K562 (cell line): ENCODE measurements around the gene YPEL1. TPM values are rescaled to one million over a fixed set of nuclear protein-coding genes. Genes with fewer than 3 reads are reported as not detected.

Experiments
- CCNT2 ChIP-seq: IDR thresholded peaks from 2 replicates; pipeline ENCODE4 v1.6.1; 2011; ENCODE audit warnings: borderline replicate concordance, low read depth, mild to moderate bottlenecking, moderate library complexity, mixed read lengths, low read length; ENCODE audit not compliant: insufficient read length; ENCODE audit errors: extremely low read depth
- HOXB6 ChIP-seq: fragments of 250-450 bp; sonication (Bioruptor Pico); IDR thresholded peaks from 2 replicates; pipeline ENCODE4 v1.5.1; 2022; ENCODE audit warnings: mild to moderate bottlenecking, borderline replicate concordance
- KDM5B ChIP-seq: fragments of 200-600 bp; sonication (generic); IDR thresholded peaks from 2 replicates; pipeline ENCODE4 v1.6.1; 2012; ENCODE audit warnings: low read depth, mild to moderate bottlenecking, moderate library complexity, low read length, control low read depth, inconsistent platforms; ENCODE audit not compliant: insufficient replicate concordance
- NFE2L1 ChIP-seq: fragments of 450-650 bp; IDR thresholded peaks from 2 replicates; pipeline ENCODE4 v1.6.1; 2016; ENCODE audit warnings: missing genetic modification characterization, low read depth, mild to moderate bottlenecking, missing compliant biosample characterization, moderate library complexity, borderline replicate concordance
- PHTF2 ChIP-seq: fragments of 250-450 bp; sonication (Bioruptor Pico); IDR thresholded peaks from 2 replicates; pipeline ENCODE4 v1.5.0; 2021; ENCODE audit warnings: mild to moderate bottlenecking
- TRIM28 ChIP-seq: fragments of 450-650 bp; IDR thresholded peaks from 2 replicates; pipeline ENCODE4 v1.6.1; 2017
- XRCC5 ChIP-seq: fragments of 200-400 bp; formaldehyde crosslinking; IDR thresholded peaks from 2 replicates; pipeline ENCODE4 v1.6.1; 2017; ENCODE audit warnings: low read depth, mild to moderate bottlenecking, low read length
- polyA plus RNA-seq, 8 experiments: library from polyadenylated mRNA; depleted of rRNA in 4 of 8; stranded (reverse) in 5 of 8; unstranded in 3 of 8; fragments of >200 nt; fragmentation: Nextera tagmentation in 2 of 8; fragmentation: Illumina TruSeq in 1 of 8; extraction: Ambion mirVana in 2 of 8; extraction: Trizol in 1 of 8; gene quantifications; 2 replicates each; pipeline versions ENCODE4 v1.2.1 to v1.2.3, GENCODE V29; 2011 to 2014; ENCODE audit warnings: inconsistent platforms in 1 of 8, missing spikeins in 1 of 8
- total RNA-seq, 7 experiments: library from RNA; depleted of rRNA in 6 of 7; stranded (reverse); fragments of >200 nt in 6 of 7; fragmentation: Illumina TruSeq in 2 of 7; extraction: Trizol in 2 of 7; gene quantifications; 2 replicates each; pipeline versions ENCODE4 v1.2.1 to v1.2.3, GENCODE V29; 2011 to 2021; ENCODE audit warnings: low replicate concordance in 1 of 7
- TF ChIP-seq, protein P1 (sequence below): fragments of 200-600 bp; sonication (generic); IDR thresholded peaks from one replicate; pipeline ENCODE4 v1.6.1; 2012; ENCODE audit warnings: mild to moderate bottlenecking, low read depth, low read length, inconsistent platforms
- TF ChIP-seq, protein P2 (sequence below): fragments of 250-450 bp; sonication (Bioruptor Pico); IDR thresholded peaks from 2 replicates; pipeline ENCODE4 v1.8.0; 2021; ENCODE audit warnings: moderate library complexity, mild to moderate bottlenecking, inconsistent platforms
- TF ChIP-seq, protein P3 (sequence below): sonication (generic); IDR thresholded peaks from 2 replicates; pipeline ENCODE4 v1.6.1; 2016
- TF ChIP-seq, protein P4 (sequence below): fragments of 250-450 bp; sonication (Bioruptor Pico); IDR thresholded peaks from 2 replicates; pipeline ENCODE4 v1.5.0; 2020; ENCODE audit warnings: mild to moderate bottlenecking

The YPEL1 gene
- total and polyA plus RNA-seq, 9 of the 15 experiments (the other 6 are each of a cell fraction or from before 2014, with no cell fraction given): 0.07 to 2.2 (median 0.46) TPM

DNA sequence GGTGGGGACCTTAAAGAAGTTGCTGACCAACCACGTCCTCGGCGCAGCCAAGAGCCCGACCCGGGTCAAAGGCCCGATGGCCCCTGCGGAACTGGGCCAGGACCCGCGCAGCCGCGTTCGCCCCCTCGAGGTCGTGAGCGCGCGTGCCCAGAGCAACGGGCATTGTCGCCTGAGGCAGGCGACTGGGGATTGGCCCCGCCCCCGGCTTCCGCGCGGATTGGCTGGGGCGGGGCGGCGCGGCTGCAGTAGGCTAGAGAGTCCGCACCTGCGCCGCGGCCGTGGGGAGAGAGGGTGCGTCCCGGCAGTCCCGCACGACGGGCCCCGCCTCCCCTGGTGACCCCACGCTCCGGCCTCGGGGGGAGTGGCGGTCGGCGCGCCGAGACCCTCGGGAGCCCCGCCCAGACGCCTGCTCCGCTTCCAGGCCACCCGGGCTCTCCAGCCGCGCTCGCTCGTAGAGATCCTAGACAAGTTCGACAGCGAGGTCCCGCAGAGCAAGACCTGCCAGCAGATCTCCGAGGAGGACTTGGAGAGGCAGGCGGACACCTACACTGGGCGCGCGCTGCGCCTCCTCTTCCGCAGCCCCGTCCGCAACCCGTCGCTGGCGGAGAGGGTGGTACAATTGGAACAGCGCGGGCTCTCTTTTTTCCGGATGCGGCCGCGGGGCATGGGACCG is 78.1 kb downstream of the YPEL1 start (continued):
- TF ChIP-seq, protein P1, sequence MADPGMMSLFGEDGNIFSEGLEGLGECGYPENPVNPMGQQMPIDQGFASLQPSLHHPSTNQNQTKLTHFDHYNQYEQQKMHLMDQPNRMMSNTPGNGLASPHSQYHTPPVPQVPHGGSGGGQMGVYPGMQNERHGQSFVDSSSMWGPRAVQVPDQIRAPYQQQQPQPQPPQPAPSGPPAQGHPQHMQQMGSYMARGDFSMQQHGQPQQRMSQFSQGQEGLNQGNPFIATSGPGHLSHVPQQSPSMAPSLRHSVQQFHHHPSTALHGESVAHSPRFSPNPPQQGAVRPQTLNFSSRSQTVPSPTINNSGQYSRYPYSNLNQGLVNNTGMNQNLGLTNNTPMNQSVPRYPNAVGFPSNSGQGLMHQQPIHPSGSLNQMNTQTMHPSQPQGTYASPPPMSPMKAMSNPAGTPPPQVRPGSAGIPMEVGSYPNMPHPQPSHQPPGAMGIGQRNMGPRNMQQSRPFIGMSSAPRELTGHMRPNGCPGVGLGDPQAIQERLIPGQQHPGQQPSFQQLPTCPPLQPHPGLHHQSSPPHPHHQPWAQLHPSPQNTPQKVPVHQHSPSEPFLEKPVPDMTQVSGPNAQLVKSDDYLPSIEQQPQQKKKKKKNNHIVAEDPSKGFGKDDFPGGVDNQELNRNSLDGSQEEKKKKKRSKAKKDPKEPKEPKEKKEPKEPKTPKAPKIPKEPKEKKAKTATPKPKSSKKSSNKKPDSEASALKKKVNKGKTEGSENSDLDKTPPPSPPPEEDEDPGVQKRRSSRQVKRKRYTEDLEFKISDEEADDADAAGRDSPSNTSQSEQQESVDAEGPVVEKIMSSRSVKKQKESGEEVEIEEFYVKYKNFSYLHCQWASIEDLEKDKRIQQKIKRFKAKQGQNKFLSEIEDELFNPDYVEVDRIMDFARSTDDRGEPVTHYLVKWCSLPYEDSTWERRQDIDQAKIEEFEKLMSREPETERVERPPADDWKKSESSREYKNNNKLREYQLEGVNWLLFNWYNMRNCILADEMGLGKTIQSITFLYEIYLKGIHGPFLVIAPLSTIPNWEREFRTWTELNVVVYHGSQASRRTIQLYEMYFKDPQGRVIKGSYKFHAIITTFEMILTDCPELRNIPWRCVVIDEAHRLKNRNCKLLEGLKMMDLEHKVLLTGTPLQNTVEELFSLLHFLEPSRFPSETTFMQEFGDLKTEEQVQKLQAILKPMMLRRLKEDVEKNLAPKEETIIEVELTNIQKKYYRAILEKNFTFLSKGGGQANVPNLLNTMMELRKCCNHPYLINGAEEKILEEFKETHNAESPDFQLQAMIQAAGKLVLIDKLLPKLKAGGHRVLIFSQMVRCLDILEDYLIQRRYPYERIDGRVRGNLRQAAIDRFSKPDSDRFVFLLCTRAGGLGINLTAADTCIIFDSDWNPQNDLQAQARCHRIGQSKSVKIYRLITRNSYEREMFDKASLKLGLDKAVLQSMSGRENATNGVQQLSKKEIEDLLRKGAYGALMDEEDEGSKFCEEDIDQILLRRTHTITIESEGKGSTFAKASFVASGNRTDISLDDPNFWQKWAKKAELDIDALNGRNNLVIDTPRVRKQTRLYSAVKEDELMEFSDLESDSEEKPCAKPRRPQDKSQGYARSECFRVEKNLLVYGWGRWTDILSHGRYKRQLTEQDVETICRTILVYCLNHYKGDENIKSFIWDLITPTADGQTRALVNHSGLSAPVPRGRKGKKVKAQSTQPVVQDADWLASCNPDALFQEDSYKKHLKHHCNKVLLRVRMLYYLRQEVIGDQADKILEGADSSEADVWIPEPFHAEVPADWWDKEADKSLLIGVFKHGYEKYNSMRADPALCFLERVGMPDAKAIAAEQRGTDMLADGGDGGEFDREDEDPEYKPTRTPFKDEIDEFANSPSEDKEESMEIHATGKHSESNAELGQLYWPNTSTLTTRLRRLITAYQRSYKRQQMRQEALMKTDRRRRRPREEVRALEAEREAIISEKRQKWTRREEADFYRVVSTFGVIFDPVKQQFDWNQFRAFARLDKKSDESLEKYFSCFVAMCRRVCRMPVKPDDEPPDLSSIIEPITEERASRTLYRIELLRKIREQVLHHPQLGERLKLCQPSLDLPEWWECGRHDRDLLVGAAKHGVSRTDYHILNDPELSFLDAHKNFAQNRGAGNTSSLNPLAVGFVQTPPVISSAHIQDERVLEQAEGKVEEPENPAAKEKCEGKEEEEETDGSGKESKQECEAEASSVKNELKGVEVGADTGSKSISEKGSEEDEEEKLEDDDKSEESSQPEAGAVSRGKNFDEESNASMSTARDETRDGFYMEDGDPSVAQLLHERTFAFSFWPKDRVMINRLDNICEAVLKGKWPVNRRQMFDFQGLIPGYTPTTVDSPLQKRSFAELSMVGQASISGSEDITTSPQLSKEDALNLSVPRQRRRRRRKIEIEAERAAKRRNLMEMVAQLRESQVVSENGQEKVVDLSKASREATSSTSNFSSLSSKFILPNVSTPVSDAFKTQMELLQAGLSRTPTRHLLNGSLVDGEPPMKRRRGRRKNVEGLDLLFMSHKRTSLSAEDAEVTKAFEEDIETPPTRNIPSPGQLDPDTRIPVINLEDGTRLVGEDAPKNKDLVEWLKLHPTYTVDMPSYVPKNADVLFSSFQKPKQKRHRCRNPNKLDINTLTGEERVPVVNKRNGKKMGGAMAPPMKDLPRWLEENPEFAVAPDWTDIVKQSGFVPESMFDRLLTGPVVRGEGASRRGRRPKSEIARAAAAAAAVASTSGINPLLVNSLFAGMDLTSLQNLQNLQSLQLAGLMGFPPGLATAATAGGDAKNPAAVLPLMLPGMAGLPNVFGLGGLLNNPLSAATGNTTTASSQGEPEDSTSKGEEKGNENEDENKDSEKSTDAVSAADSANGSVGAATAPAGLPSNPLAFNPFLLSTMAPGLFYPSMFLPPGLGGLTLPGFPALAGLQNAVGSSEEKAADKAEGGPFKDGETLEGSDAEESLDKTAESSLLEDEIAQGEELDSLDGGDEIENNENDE: no peak
- TF ChIP-seq, protein P2, sequence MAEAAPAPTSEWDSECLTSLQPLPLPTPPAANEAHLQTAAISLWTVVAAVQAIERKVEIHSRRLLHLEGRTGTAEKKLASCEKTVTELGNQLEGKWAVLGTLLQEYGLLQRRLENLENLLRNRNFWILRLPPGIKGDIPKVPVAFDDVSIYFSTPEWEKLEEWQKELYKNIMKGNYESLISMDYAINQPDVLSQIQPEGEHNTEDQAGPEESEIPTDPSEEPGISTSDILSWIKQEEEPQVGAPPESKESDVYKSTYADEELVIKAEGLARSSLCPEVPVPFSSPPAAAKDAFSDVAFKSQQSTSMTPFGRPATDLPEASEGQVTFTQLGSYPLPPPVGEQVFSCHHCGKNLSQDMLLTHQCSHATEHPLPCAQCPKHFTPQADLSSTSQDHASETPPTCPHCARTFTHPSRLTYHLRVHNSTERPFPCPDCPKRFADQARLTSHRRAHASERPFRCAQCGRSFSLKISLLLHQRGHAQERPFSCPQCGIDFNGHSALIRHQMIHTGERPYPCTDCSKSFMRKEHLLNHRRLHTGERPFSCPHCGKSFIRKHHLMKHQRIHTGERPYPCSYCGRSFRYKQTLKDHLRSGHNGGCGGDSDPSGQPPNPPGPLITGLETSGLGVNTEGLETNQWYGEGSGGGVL: no peak
- TF ChIP-seq TRIM28 (no peak), CCNT2 (no peak), HOXB6 (CRISPR knock-in tag) (no peak), KDM5B (no peak), NFE2L1 (no peak), XRCC5 (no peak), PHTF2 (CRISPR knock-in tag) (no peak)
- TF ChIP-seq, protein P3, sequence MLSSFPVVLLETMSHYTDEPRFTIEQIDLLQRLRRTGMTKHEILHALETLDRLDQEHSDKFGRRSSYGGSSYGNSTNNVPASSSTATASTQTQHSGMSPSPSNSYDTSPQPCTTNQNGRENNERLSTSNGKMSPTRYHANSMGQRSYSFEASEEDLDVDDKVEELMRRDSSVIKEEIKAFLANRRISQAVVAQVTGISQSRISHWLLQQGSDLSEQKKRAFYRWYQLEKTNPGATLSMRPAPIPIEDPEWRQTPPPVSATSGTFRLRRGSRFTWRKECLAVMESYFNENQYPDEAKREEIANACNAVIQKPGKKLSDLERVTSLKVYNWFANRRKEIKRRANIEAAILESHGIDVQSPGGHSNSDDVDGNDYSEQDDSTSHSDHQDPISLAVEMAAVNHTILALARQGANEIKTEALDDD: no peak
- TF ChIP-seq, protein P4, sequence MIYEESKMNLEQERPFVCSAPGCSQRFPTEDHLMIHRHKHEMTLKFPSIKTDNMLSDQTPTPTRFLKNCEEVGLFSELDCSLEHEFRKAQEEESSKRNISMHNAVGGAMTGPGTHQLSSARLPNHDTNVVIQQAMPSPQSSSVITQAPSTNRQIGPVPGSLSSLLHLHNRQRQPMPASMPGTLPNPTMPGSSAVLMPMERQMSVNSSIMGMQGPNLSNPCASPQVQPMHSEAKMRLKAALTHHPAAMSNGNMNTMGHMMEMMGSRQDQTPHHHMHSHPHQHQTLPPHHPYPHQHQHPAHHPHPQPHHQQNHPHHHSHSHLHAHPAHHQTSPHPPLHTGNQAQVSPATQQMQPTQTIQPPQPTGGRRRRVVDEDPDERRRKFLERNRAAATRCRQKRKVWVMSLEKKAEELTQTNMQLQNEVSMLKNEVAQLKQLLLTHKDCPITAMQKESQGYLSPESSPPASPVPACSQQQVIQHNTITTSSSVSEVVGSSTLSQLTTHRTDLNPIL (CRISPR knock-in tag): no peak
